ENCODE measurements around the gene SPTBN4. TPM values are rescaled to one million over a fixed set of nuclear protein-coding genes. Genes with fewer than 3 reads are reported as not detected.

Gene SPTBN4
- total and polyA plus RNA-seq, 2 of the 4 experiments (the other 2 are of a cell fraction), result 0.72 to 0.91 TPM

- CTCF ChIA-PET, result no interaction called here
- Histone ChIP-seq H3K9me1 (ENCODE audit: insufficient read depth, low read length) (no peaks in the 10 kb centered on the region; the same call in 1 of the 2 replicates), H3K27ac (ENCODE audit: insufficient read depth, low read length) (no peak overlapping the region), H3K14ac (replicated peaks; ENCODE audit: low read depth, low read length) (no peak overlapping the region), H3K4ac (ENCODE audit: low read depth, low read length) (no peak overlapping the region), H3K9ac (ENCODE audit: low read depth, low read length) (no peak overlapping the region), H4K91ac (ENCODE audit: insufficient read depth, low read depth, low read length) (no peak overlapping the region), H3K18ac (ENCODE audit: low read depth, low read length) (no peak overlapping the region), H3K4me2 (ENCODE audit: low read depth, low read length) (no peak overlapping the region), H3K9me3 (ENCODE audit: control insufficient read depth, insufficient read depth, low read length) (no peaks in the 10 kb centered on the region), H3K79me1 (ENCODE audit: low read depth in 1 of 2, low read length in 2 of 2) (no peaks in the 10 kb centered on the region), H3K36me3 (ENCODE audit: control insufficient read depth, insufficient read depth, low read length) (no peaks in the 10 kb centered on the region), H2BK20ac (ENCODE audit: low read depth, low read length) (no peak overlapping the region), H3K23ac (ENCODE audit: low read depth, low read length) (no peak overlapping the region), H3K4me1 (ENCODE audit: control insufficient read depth, insufficient read depth, low read length) (peaks cover 3% of the 10 kb centered on the region; the same call in 1 of the 2 replicates), H3K56ac (ENCODE audit: extremely low read depth, insufficient read depth, low read length) (no peak overlapping the region), H2BK120ac (ENCODE audit: low read depth, low read length) (no peak overlapping the region), H4K5ac (ENCODE audit: low read depth, low read length) (no peak overlapping the region), H2AK9ac (replicated peaks; ENCODE audit: low read depth, low read length, poor library complexity) (no peak overlapping the region), H2AFZ (replicated peaks; ENCODE audit: low read length, poor library complexity) (peak overlapping the region; percentile 72), H3K4me3 (ENCODE audit: insufficient read depth, low read depth, low read length) (no peak overlapping the region), H2BK15ac (ENCODE audit: low read depth, low read length) (no peak overlapping the region), H3K27me3 (ENCODE audit: control insufficient read depth, insufficient read depth, low read length) (peaks cover 6% of the 10 kb centered on the region; the same call in 1 of the 2 replicates), H2AK5ac (ENCODE audit: low read depth, low read length) (no peak overlapping the region), H4K20me1 (ENCODE audit: insufficient read depth, low read length) (no peaks in the 10 kb centered on the region), H4K8ac (ENCODE audit: low read depth in 2 of 2, low read length in 2 of 2) (no peak overlapping the region), H2BK5ac (ENCODE audit: low read depth, low read length, poor library complexity, severe bottlenecking) (no peak overlapping the region)
- in situ Hi-C loops (cut with MboI; ENCODE audit: low sequenced_read_pairs), result no loop called here
- BruUV-seq (replicated peaks), result no TSS peak
- TF ChIP-seq USF2 (IDR thresholded peaks at IDR 0.05; ENCODE audit: low read depth, low read length), result no peak
- no peak for TF ChIP-seq ELK1 (IDR thresholded peaks at IDR 0.05; ENCODE audit: borderline replicate concordance, low read depth, low read length)
- no peak for TF ChIP-seq CEBPB (IDR thresholded peaks at IDR 0.05; ENCODE audit: low read depth, low read length)
- no peak for TF ChIP-seq CHD1 (IDR thresholded peaks at IDR 0.05; ENCODE audit: low read depth, low read length)
- no peak for TF ChIP-seq RCOR1 (IDR thresholded peaks at IDR 0.05; ENCODE audit: insufficient replicate concordance, low read length)
- WGBS, 2 experiments (ENCODE audit: extremely low coverage in 2 of 2, insufficient read length in 1 of 2), result 11% methylated on average over 3 of the region's 12 CpGs; no CpG with 5 or more reads in 1 of the 2 experiments
- ATAC-seq (ENCODE audit: low read depth), result no peak
- POLR2A ChIA-PET (ENCODE audit: unreplicated experiment), result no interaction called here
- DNase-seq, result no peak
- dilution Hi-C loops (cut with HindIII; ENCODE audit: low sequenced_read_pairs, unreplicated experiment), result no loop called here
- intact Hi-C loops (cut with micrococcal nuclease), result loop anchor here (10.0 kb wide), 1 partner anchor 61 kb away; the partner anchor contains the start of genes BLVRB and SPTBN4
Observed at GRCh38 chr19:40525234-40526051, 58.6 kb downstream of the SPTBN4 start.
